T1000 (cell line): ENCODE data around the gene TMPRSS12.
"Not testable (repeated sequence)": the region's sequence is repeated elsewhere in the genome, so short reads cannot be mapped to it uniquely, and the experiment has no call there.

Experiments used
- DNase-seq: peaks from one replicate; lab custom pipeline; 2025; ENCODE audit warnings: mixed read lengths; lab: John Stamatoyannopoulos, UW

The TMPRSS12 gene

DNA sequence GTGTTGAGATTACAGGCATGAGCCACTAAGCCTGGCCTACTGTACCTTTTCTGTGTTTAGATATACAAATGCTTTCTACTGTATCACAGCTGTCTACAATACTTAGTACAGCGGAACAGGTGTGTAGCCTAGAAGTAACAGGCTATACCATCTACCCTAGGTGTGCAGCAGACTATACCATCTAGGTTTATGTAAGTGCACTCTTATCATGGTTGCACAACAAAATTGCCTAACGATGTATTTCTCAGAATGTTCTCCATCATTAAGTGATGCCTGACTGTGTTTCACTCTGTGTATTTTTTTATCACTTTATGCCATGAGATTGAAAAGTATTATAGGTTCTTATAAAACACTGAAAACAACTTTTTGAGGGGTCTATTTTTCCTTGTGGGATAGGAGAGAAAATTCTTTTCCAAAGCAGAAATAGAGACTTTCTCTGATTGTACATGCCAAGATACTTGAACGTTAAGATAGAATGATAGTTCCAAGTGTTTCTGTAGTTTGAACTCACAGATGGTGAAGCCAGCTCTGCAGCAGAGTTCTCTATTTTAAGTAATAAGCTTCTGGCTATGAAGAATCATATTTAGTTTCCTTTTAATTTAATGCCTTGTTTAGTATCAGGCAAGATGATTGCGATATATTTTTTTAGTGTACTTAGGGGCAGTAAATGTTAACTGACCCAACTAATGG is 17.0 kb downstream of the TMPRSS12 start:
- no peak for DNase-seq

DNA sequence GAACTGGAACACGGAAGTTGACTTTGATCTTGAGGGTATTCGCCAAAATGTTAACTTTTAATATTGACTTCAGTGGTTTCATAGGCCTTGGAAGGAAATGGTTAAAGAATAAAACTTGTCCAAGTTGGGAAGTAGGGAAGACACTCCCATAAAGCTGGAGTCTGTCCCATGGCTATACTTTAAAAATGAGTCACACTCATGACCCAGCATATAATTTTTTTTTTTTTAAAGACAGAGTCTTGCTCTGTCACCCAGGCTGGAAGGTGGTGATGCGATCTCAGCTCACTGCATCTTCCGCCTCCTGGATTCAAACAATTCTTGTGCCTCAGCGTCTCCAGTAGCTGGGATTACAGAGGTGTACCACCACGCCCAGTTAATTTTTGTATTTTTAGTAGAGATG is 19.6 kb downstream of the TMPRSS12 start:
- DNase-seq, result no peak

DNA sequence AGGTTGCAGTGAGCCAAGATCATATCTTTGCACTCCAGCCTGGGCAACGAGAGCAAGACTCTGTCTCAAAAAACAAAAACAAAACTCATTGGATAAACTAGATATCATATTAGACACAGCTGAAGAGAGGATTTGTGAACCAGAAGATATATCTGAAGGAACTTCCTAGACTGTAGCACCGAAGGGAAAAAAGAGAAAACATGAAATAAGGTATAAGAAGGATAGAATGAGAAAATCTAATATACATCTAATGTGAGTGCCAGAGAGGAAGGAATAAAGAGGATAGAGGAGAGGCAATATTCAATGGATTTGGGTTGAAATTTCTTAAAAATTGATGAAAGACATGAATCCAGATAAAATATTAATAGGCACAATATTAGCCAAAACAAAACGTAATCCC is 22.5 kb downstream of the TMPRSS12 start:
- DNase-seq, result no peak

DNA sequence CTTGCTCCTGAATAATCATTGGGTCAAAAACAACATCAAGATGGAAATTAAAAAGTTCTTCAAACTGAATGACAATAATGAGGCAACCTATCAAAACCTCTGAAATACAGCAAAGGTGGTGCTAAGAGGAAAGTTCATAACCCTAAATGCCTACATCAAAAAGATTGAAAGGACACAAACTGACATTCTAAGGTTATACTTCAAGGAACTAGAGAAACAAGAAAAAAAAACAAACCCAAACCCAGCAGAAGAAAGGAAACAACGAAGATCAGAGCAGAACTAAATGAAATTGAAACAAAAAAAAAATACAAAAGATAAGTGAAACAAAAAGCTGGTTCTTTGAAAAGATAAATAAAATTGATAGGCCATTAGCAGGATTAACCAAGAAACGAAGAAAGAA is 26.2 kb downstream of the TMPRSS12 start:
- not testable (repeated sequence) for DNase-seq

DNA sequence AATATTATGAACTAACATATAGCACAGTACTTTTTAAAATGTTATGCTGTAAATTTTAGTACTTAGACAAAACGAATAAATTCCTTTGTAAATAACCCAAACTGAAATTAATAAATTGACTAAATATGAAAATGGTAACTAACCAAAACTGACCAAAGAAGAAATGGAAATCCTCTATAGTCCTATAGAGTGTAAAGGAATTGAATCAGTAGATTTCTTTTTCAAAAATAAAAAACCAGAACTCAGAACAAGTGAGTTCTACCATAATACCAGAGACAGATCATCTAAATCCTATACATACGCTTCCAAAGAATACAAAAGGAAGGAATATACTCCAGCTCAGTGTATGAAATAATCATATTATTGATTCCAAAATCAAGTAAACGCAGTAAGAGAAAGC is 39.8 kb downstream of the TMPRSS12 start:
- no peak for DNase-seq

DNA sequence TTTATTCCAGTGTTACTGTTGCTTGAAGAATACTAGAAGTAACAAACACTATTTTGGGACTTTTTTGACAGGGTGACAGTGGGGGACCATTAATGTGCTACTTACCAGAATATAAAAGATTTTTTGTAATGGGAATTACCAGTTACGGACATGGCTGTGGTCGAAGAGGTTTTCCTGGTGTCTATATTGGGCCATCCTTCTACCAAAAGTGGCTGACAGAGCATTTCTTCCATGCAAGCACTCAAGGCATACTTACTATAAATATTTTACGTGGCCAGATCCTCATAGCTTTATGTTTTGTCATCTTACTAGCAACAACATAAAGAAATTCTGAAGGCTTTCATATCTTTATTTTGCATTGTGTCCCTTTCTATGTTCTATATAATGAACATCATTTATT is 44.5 kb downstream of the TMPRSS12 start:
- DNase-seq, result no peak

DNA sequence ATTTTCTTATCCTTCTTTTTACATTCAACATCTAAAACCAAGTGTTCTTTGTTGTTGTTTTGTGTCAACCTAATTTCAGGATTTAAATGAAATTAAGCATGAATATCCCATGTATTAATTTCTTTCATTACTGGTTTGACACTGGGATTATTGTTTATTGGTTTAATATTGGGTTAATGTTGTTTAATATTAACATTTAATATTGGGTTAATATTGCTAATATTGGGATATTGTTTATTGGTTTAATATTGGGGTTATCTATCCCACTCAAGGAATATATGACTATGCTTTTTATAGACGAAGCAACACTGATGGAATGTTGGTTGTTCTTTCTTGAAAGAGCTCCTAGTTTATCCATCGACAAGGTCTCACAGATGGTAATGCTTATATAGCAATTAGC is 45.9 kb downstream of the TMPRSS12 start:
- no peak for DNase-seq

DNA sequence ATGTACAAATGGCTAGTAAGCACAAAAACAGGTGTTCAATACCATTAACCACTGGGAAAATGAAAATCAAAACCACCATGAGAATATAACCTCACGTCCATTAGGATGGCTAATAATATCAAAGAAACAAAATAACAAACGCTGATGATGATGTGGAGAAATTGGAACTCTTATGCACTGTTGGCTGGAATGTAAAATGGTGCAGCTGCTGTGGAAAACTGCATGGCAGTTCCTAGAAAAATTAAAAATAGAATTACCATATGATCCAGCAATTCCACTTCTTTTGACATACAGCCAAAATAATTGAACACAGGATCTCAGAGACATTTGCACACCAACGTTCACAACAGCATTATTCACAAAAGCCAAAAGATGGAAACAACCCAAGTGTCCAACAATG is 51.5 kb downstream of the TMPRSS12 start:
- no peak for DNase-seq

DNA sequence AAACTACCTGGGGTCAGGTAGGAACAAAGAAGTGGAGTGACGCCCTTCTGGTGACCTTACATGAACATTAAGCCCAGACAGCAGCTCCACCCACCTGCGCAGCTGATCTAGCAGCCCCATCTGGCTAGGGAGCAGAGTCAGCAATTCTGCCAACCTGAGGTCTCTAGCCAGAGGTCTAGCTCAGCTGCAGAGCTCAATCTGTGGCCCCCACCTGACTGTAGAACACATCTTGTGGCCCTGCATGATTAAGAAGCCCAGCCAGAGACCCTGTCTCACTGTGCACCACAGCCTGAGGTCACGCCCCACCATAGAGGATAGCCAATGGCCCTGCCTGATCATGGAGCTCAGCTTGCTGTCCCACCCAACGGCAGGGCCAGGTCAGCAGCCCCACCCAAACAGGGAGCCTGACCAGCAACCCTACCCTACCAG is 59.0 kb downstream of the TMPRSS12 start:
- DNase-seq, result no peak

DNA sequence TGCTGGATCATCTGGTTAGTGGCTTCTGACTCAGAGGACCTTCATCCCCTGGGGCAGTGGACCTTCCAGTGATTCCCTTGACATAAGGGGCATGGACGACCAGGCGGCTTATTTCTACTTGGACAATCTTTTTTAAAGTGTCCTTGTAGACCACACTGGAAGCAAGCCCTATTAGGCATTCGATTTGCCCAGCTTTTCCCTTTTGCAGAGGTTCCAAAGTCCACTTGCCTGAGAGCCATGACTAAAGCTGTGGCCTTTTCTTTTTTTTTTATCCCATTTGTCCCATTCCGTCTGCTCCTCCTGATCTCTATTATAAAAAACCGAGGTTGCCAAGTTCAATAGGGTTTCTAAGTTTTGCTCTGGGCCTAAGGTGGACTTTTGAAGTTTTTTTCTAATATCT is 65.8 kb downstream of the TMPRSS12 start:
- DNase-seq, result not testable (repeated sequence)

DNA sequence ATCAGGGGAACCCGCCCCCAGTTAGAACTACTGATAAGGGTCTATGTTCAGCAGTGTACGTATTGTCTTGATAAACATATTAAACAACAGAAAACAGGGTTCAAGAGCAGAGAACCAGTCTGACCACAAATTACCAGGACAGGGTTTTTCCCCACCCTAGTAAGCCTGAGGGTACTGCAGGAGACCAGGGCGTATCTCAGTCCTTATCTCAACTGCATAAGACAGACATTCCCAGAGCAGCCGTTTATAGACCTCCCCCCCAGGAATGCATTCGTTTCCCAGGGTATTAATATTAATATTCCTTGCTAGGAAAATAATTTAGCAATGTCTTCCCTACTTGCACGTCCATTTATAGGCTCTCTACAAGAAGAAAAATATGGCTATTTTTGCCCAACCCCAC is 69.6 kb downstream of the TMPRSS12 start:
- not testable (repeated sequence) for DNase-seq

DNA sequence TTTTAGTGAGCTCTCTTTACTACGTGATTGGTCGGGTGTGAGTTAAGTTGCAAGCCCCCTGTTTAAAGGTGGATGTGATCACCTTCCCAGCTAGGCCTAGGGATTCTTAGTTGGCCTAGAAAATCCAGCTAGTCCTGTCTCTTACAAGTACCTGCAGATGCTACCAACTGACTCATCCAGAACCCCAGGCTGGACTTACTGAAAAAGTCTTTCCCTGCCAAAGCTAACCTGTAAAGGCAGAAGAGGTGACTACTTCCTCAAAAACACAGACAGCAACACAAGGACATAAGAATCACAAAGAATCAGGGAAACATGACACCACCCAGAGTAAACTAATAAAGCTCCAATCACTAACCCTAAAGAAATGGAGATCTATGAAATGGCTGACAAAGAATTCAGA is 70.5 kb downstream of the TMPRSS12 start:
- DNase-seq, result no peak

DNA sequence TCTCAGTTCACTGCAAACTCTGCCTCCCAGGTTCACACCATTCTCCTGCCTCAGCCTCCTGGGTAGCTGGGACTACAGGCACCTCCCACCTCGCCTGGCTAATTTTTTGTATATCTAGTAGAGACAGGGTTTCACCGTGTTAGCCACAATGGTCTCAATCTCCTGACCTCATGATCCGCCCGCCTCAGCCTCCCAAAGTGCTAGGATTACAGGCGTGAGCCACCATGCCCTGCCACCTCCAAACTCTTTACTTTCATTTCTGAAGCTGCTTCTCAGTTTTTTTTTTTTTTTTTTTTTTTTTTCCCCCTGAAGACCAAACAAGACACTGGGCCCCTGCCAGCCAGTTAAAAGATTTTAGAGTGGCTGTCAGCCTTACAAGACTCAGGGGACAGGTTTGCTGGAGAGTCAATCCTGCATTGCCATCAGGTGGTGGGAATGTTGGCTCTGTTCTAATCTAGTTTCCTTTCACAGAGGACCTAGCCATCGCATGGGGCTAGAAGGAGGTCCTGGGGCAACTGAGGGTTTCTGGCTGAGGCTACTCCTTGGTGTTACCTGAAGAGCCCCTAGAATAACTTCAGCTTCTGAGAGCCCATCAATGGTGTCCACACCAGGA is 72.3 kb downstream of the TMPRSS12 start:
- no peak for DNase-seq

DNA sequence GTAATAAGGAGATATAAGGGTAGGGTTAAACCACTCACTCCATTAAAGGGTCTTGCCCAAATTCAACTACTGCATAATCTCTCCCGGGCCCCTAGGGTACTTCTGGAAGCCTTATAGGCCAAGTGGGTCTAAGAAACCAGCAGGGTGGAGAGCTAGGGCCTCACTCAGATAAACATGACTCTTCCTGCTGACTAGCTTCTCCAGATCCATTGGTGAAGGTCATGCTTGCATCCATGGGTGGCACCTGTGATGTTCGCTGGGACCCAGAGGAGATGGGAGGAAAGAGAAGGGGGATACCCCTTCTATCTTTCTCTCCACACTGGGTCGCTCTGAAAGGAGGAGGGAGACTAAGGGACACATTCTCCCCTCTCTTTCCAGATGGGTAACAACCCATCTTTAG is 73.6 kb downstream of the TMPRSS12 start:
- DNase-seq, result no peak

DNA sequence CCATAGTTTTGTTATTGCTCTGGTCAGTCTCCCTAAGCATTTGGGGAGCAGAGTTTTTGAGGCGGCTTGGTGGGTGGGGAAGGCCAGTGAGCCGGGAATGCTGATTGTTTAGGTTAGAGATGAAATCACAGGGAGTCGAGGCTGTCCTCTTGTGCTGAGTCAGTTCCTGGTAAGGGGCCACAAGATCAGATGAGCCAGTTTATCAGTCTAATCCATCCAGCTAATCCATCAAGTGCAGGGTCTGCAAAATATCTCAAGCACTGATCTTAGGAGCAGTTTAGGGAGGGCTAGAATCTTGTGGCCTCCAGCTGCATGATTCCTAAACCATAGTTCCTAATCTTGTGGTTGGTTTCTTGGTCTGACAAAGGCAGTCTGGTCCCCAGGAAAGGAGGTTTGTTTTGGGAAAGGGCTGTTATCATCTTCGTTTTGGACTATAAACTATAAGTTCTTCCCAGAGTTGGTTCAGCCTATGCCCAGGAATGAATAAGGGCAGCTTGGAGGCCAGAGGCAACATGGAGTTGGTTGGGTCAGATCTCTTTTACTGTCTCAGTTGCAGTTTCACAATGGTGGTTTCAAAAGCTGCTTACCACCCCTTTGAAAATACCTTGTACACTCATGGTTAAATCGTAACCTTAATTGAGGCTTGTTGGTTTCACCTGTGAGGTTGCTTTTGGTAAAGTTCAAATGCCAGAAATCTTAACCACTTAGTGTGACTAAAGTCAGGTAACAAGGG is 76.0 kb downstream of the TMPRSS12 start:
- DNase-seq, result no peak

DNA sequence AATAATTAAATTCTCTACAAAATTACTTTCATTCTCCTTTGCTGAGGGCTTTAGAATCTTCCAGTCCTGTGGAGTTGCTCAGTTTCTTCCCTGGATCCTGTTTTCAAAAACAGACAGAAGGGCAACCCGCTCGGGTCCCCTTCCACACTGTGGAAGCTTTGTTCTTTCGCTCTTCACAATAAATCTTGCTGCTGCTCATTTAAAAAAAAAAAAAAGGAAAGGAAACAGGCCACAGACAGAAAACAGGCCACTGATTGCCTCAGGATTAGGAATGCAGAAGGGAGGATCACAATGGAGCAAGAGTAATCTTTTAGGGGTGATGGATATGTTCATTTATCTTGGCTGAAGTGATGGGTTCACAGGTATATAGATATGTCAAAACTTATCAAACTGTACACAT is 80.1 kb downstream of the TMPRSS12 start:
- DNase-seq, result no peak

DNA sequence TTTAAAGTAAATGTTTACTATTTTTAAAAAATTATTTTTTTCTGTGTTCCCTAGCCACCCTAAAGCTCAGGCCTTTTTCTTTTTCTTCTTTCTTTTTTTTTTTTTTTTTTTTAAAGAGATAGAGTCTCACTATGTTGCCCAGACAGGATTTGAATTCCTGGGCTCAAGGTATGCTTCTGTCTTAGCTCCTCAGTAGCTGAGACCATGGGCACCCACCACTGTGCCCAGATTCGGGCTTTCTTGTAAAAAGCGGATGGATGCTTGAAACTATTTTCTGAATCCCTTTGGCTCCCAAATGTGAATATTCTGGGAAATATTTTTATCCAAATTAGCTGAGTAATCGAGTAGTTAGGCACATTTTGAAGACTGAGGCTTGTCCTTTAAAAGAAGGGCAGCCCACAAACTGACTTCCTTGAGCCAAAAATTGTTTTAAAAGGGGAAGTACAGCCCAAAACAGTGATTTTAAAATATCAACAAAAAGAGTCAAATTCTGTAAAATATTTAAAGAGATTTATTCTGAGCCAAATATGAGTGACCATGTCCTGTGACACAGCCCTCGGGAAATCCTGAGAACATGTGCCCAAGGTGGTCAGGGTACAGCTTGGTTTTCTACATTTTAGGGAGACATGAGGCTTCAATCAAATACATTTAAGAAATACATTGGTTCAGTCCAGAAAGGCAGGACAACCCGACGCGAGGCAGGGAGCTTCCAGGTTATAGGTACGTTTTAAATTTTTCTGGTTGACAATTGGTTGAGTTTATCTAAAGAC is 80.8 kb downstream of the TMPRSS12 start:
- no peak for DNase-seq

DNA sequence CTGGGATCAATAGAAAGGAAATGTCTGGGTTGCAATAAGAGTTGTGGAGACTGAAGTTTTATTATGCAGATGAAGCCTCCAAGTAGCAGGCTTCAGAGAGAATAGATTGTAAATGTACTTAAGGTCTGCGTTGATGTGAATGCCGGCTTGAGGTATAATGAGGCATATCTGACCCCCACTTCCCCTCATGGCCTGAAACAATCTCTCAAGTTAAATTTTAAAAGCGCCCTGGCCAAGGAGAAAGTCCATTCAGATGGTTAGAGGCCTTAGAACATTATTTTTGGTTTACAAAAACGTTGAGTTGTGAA is 81.4 kb downstream of the TMPRSS12 start:
- no peak for DNase-seq

DNA sequence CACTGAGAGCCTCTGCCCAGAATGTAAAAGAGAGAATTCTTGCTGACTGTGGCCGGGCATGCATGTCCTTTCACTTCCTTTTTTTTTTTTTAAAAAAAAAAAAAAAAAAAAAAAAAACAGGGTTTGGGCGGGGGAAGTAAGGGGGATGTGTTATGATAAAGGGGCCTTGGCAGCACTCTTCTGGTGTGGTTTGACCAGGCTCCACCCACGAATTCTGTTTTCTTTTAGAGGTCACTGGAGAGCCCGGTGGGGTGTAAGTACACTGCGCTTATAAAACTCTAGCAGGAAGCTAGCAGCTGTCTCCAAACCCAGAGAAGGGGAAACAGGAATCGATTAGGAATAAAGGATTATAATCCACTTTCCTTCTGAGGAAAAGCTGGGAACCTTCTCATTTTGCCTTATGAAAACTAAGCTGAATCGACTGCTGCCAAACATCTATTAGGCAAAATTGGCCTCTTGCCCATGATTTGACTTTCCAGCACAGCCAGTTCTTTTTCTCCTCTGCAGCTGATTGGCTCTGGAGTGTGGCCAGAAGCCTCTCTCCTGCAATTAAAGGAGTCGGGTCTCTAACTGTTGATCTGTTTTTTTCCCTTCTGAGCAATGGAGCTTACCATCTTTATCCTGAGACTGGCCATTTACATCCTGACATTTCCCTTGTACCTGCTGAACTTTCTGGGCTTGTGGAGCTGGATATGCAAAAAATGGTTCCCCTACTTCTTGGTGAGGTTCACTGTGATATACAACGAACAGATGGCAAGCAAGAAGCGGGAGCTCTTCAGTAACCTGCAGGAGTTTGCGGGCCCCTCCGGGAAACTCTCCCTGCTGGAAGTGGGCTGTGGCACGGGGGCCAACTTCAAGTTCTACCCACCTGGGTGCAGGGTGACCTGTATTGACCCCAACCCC is 82.0 kb downstream of the TMPRSS12 start:
- DNase-seq, result peak; percentile 71

DNA sequence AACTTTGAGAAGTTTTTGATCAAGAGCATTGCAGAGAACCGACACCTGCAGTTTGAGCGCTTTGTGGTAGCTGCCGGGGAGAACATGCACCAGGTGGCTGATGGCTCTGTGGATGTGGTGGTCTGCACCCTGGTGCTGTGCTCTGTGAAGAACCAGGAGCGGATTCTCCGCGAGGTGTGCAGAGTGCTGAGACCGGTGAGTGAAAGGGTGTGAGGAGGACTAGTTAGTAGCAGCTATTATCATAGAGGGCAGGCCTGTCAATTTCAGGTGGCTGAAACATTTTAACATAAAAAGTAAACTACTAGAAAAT is 82.6 kb downstream of the TMPRSS12 start:
- no peak for DNase-seq

DNA sequence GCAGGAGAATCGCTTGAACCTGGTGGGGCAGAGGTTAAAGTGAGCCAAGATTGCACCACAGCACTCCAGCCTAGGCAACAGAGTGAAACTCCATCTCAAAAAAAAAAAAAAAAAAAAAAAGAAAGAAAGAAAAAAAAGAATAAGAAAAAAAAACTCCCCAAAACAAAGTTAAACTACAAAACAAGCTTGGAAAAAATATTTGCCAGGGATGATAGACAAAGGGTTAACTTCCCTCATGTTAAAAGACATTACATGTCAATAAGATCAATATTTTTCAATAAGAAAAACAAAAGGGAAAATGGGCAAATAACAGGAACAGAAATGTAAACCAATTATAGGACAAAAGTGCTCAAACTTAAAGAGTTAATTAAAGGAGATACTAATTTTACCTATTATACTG is 83.2 kb downstream of the TMPRSS12 start:
- DNase-seq, result no peak

DNA sequence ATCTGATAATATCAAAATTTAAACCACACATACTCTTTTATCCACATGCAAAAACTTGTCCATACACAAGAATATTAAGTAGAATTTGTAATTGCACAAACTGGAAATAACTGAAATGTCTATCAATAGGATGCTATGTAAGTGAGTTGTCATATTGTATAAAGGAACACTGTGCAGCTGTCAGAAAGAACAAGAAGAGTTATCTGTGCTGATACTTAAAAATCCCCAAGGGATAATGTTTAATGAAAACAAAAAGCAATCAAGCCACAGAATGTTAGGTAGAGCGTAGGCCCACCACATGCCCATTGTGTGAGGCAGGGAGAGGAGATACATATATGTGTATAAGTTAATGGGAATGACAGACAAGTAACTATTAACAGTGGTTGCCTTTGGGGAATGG is 83.7 kb downstream of the TMPRSS12 start:
- DNase-seq, result no peak
